Peyer's patch (tissue), 4 donors: ENCODE measurements around the gene EFS.

ENCODE experiments used
- POLR2A ChIP-seq, 2 donors: fragments of 450-650 bp; IDR thresholded peaks; one replicate each; pipeline ENCODE4 v1.5.1; 2017; ENCODE audit warnings: antibody characterized with exemption in 2 of 2, mild to moderate bottlenecking in 2 of 2, moderate library complexity in 2 of 2
- TF ChIP-seq, protein P1 (sequence below), 6 experiments: fragments of 450-650 bp in 4 of 6; fragments of 200-600 bp in 2 of 6; sonication (generic) in 1 of 6; IDR thresholded peaks; one replicate each; pipeline ENCODE4 v1.5.1; 2017 to 2019; ENCODE audit warnings: antibody characterized with exemption in 6 of 6, mild to moderate bottlenecking in 3 of 6, moderate library complexity in 1 of 6

GRCh38 chr14:23344481-23344880, 20.5 kb downstream of the EFS start:
- no peak for TF ChIP-seq POLR2A (IDR thresholded peaks at IDR 0.05)
- TF ChIP-seq, protein P1, sequence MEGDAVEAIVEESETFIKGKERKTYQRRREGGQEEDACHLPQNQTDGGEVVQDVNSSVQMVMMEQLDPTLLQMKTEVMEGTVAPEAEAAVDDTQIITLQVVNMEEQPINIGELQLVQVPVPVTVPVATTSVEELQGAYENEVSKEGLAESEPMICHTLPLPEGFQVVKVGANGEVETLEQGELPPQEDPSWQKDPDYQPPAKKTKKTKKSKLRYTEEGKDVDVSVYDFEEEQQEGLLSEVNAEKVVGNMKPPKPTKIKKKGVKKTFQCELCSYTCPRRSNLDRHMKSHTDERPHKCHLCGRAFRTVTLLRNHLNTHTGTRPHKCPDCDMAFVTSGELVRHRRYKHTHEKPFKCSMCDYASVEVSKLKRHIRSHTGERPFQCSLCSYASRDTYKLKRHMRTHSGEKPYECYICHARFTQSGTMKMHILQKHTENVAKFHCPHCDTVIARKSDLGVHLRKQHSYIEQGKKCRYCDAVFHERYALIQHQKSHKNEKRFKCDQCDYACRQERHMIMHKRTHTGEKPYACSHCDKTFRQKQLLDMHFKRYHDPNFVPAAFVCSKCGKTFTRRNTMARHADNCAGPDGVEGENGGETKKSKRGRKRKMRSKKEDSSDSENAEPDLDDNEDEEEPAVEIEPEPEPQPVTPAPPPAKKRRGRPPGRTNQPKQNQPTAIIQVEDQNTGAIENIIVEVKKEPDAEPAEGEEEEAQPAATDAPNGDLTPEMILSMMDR (IDR thresholded peaks at IDR 0.05) = no peak
